HG02588 (cell line): ENCODE data around the gene TRIM32.

Experiments
- ATAC-seq: cut with Tn5 transposase; IDR thresholded peaks from one replicate; pipeline ENCODE4 v1.9.1; 2021; ENCODE audit warnings: mild to moderate bottlenecking, moderate library complexity; ENCODE audit not compliant: unreplicated experiment

TRIM32 gene

DNA sequence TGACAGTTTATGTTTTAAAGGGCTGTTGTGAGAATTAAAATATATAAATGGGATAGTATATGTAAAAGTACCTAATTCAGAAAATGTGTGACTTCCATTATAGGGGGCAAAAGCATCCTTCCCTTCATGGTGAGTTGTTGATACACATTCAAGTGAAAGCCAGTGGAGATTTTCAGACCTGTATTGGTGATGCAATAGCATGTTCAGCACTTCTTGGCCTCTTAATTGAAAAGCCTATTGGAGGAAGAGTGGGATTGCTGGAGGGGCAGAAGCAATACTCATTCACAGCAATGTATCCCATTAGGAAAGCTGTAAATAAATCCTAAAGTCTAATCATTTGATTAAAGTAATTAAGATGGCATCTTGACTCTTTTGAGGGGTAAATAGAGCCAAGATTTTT, 17.4 kb downstream of the TRIM32 start:
- ATAC-seq, result no peak

DNA sequence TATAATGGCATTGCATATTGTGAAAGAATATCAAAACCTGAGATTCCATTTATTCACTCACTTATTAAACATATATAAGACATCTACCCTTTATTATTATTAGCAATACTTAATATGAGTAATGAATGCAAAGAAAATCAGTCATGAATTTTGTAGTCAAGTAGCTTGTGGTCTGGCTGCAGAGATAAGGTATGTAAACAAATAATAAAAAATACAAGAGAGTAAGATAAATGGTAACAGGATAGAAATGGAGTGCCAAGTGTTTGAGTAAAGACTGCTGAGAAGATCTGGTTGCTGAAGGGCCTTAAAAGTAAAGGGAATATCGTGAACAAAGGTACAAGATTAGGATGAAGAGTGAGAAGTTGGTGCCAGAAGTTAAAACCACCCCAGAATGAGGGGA, 18.4 kb downstream of the TRIM32 start:
- no peak for ATAC-seq

DNA sequence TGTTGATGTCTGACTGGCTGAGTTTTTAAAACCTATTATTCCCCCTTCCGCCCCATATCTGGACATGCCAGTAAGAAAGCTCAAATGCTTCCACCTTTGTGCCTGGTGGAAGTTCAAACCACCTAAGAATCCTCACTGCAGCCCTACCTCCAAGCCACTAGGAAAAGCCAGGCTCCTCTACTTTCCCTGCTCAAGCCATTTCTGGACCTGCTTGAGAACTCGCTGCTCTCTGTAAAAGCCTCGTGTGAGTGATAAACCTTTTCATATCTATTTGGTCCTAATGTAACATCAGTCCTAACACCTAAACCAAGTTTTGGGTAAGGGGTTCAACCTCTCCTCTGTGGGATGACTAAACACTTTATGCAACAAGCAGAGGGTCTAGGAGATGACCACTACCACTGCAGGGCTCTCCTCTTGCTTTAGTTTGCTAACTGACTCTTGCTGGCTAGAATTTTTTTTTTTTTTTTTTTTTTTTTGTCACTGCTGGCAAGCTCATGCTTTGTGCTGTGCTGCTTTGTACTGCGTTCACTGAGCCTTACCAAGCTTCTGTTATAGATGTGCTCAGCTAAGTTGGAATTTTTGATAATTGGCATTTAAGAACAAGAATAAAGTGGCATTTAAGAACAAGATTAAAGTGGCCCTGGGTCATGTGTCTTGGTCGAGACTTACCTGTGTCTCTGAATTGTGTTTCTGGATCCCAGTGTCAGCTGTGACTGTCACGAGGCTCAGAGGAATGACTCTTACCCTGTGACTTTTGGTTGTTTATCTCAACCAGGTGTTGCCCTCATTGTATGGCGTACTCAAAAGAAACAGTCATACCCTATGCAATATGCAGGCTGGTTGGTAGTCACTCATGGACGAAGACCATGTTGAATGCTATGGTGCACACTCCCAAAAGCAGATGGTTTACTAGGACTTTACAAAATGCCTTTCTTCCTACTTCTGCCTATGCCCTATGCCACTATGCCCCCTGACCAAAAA, 19.5 kb downstream of the TRIM32 start:
- no peak for ATAC-seq

DNA sequence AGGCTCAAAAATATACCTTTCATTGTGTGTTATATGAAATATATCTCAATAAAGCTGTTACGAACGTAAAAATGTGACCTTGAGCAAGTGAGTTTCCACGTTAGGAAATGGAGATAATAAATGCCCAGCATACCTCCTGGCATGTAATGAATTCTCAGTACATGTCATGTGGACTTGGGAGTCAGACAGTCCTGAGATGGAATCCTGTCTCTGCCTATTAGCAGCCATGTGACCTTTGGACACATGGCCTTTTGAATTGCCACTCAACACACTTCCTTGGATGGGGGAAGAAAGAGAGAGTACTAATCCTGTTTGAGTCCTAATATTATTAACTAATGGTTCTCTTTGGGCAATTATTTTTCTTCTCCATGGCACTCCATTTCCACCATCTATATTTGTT, 25.7 kb downstream of the TRIM32 start:
- no peak for ATAC-seq

DNA sequence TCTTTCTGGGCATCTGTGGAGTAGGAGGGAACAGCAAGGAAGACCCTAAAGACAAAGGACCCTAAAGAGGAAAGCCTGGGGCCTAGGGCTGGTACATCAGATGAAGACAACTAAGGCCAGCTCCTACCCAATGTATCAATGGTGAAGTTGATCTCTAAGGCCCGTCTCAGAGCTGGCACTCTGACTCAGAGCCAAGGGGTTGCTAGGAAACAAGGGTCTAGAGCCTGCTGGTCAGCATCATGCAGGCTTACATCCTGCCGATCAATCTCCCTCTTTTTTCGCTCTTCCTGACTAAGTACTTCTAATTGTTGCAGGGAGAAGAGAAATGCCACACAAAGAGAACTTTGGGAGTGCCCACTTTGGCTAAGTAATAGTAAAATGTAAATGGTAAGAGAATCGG, 26.2 kb downstream of the TRIM32 start:
- no peak for ATAC-seq

DNA sequence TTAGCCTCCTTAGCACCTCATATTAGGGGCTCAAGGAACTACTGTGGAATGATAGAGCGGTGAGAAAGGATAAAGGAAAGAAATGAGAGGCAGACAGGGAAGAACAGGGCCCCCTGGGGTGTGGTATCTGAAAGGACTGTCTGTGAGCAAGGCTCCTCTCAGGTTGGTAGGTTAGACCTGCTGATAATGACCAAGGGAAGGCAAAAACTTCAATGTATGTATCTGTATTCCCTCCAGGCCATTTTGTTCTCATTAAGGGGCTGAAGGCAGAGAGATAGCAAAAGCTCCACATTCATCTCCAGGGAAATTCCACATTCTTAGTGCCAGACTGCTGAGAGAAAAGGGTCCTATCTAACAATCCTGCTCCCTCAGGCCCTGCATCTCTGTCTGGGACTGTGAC, 28.6 kb downstream of the TRIM32 start:
- no peak for ATAC-seq

DNA sequence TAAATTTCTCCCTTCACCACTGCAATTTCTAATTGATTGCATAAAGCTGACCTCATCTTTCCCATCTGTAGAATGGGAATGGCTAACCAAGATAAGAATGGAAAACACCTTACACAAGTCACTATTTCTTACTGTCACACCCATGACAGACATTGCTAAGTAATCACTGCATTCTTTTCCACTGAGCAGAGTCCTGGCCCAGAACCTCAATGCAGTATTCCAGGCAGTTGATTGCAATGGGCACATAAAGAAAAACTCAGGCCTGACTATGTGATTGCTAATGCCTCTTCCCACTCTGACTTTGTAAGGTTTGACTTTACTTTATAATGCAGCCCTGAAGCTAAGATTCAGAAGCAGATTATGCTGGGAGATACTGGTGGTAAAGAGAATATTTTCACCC, 29.3 kb downstream of the TRIM32 start:
- no peak for ATAC-seq

DNA sequence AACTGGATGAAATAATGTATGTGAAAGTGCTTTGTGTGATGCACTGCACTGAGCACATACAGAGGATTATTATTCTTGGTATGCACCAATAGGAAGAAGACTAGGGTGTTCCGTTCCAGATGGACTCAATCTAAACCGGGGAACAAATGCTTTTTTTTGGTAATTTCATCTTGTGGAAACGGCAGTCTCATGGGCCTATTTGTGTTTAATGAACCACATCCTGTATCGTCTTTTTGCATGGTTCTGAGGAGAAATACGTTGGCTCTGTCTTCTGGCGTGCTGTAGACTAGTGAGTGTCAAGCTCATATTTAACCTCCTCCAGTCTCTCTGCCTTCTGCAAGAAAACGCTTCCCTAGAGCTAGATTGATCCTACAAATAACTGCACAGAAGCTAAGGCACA, 30.0 kb downstream of the TRIM32 start:
- ATAC-seq, result no peak

DNA sequence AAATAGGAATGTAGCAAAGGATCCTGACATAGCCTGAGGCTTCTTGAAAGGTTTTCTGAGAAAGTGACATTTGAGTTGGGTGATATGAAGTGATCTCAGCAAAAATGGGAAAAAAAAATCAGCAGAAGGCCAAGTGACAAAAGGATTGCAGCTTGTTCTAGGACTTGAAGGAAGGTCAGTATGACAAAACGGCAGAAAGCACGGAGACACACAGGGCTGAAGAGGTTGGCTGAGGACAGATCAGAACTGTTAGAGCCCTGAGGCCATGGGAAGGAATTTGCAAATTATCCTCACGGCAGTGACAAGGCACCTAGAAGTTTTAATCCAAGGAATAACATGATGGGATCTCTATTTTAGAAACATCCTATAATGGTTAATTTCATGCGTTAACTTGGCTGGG, 31.0 kb downstream of the TRIM32 start:
- no peak for ATAC-seq

DNA sequence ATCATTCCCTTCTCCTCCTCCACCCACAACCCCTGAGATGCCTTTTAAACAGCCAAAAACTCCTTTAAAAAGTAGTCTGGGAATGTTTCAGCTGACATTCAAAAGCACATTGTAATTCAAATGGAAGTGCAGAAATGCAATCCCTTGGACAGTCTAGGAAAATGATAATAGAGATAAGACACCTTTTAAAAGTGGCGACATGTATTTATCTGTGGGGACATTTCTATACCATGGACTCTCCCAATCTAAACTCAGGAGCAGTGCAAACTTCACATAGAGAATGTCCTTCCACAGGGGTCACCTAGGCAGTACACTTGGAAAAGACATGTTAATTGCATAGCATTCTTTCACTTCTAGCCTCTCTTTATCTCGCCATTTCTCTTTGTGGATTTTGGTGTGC, 33.0 kb downstream of the TRIM32 start:
- no peak for ATAC-seq

DNA sequence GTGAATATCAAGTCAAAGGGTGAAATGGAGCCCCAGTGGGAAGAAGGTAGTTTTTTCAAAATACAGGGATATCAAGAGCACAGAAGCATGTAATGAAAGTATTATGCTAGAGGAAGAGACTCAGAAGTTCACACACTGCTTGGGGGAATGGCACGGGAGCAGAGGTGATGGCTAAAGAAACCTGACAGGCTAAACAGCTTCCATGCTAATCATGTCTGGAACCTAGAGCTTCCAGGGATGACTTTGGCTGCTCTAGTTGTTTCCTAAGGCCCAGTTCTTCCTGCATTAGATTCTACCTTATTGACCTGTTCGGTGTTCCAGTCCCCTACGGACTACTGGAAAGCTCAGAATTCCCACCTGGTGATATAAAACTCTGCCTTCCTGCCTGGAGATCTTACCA, 34.3 kb downstream of the TRIM32 start:
- no peak for ATAC-seq

DNA sequence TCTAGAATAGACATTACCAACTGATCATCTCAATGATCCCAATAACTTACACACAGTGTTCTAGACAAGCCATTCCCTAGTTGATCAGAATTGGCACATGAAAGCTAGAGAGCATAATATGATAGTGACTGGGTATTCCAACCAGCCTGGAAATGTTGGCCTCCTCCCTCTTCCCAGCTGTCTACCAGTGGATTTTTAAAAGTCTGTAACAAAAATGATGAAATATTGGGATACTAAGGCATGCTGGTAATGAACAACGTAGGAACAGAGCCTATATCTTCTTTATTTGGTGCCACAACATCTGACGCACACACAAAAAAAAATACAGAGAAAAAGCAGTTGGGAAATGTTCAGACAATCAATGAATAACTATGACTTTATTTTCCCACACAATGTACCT, 34.8 kb downstream of the TRIM32 start:
- no peak for ATAC-seq

DNA sequence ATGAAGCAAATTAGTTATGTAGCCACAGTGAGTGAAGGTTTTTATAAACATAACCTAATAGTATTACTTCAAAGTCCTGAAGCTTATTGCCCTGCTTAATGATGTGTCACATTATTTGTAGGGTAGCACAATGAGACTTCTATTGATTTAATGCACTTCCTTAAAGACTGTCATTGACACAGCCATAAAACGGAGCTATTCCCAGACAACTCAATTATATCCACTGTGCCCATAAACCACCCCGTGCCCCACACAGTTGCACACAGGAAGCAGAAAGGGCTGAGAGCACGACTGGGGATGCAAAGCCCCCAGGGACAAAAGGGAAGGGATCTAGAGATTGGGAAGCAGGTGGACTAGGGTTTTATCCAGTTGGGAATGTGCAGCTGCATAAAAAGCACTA, 37.0 kb downstream of the TRIM32 start:
- no peak for ATAC-seq

DNA sequence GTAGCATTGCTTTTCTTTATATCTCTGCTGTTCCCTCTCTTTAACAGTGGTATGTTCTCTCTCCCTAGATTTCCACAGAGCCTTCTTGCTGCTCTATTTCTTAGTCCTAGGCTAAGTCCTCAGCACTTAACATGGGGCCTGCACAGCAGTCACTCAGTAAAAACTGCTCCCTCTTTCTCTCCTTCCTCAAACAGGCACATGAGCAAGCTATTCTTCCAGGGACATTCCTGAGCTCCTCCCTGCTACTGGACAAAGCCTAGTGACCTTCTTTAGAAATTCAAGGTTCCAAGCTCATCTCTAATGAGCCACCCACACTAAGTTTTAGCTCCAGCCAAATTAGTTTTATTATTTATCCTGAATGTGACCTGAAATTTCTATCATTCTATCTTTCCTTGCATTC, 39.5 kb downstream of the TRIM32 start:
- no peak for ATAC-seq

DNA sequence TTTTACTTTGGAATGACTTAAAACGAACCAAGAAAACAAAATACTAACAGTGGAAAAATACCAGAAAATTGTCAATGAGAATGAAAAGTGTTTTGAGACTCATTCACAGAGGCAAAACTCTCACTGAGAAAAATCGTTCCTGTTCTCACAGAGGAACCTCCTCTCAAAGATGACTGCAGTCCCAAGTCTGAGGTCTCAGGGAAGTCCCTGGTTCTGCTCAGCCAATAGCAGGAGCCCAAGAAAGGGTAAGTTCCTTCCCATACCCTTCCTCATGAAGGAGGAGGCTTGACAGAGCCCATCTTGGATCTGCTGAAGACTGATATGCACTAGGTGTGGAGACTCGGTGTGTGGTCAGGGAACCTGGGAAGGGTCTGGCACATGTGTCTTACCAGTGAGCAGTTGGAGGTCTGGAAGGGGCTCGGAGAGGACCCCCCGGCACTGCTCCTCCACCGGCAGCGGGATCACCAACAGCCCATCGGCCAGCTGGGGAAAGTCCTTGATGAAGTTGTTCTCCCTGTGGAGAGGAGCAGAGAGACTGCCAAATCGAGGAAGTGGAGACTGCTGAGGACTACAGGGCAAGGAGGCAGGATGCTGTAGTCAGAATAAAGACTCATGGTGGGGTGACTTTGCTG, 46.0 kb downstream of the TRIM32 start:
- ATAC-seq, result no peak

DNA sequence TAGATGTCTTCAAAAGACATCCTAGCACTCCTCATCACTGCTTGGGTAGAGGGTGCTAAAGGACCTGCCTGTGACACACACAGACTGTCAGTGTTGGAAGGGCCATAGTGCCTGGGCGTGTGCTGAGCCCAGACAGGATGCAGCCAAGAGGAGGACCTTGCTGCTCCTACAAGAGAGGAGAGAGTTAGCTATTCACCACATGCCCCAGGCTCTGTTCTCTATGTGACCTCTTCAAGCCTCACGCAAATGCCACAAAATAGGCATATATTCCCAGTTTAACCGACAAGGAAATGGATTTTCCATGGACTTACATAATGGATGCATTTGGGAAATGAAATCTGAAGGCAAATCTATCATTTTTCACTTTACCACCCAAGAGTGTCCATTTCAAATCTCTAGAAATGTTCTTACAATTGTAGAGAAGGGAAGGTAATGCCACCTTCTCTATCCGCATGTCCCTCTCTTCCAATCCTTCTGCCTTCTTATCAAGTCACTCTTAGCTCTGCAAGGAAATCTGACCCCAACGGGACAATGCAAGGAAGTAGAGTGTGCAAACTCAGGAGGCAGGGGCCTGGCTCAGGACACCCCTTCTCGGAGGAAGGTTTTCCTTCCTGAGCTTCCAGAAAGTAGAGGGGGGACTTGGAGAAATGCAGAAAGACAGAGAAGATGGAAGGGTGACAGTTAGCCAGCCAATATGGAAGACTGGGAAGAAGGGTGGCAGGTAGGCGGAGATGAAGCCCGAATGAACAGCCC, 49.5 kb downstream of the TRIM32 start:
- ATAC-seq, result no peak

DNA sequence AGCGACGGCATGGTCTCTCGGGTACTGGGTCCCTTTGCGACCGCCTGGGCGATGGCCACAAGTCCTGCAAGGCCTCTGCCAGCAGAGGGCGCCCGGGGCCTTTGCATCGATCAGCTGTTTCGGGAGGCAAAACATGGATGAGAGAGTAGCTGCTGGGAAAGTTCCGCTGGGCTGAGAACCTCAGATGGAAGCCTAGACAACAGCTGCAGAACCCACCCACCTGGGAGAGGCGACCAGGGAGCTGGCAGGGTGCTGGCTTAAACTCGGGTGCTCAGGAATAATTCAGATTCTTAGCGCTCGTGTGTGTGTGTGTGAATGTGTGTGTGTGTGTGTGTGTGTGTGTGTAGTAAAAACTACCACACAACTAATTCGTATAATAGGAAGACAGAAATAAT, 50.0 kb downstream of the TRIM32 start:
- peak; percentile 69 for ATAC-seq

DNA sequence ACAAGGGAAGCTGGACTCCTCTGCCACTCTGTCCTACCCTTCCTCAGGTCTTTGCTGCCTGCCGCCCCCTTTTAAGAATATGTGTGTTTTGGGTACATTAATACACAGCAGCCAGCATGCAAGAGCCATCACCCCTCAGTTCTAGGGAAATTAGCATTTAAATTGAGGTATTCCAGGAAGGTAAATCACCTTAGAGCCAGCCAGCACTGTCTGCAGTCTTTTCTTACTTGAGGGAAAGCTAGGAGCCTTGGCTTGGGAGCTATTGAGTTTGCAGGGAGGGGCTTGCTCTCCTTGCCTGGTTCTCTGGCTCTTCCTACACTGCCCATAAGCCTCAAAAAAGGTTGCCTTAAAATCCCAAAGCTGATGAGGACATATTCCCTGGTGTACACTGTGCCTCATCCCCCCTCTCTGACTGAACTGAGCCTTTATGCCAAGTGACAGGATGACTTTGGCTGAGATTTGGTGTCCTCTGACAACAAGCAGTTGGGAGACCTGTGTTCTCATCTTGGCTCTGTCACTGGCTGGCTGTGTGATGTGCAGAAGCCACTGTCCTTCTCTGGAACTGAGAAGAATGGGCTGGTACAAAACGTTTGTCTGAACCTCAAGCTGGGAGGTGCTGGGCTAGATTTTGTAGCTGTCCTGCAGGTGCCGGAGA, 54.1 kb downstream of the TRIM32 start:
- ATAC-seq, result no peak

DNA sequence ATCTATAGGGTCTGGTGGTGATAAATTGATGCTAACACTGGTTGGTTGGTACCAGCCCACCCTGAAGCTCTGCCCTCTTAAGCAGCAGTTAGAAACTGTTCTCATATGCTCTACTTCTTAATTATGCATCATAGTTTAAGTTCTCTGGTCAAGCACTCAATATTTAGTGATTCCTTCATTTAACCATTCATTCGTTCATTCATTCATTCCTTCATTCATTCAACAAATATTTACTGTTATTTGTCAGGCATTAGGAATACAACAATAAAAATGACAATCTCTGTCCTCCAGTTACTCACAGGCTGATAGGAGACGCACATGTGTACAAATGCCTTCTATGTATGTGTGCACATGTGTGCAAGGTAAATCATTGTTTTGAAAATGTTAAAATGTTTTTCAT, 54.6 kb downstream of the TRIM32 start:
- ATAC-seq, result no peak

DNA sequence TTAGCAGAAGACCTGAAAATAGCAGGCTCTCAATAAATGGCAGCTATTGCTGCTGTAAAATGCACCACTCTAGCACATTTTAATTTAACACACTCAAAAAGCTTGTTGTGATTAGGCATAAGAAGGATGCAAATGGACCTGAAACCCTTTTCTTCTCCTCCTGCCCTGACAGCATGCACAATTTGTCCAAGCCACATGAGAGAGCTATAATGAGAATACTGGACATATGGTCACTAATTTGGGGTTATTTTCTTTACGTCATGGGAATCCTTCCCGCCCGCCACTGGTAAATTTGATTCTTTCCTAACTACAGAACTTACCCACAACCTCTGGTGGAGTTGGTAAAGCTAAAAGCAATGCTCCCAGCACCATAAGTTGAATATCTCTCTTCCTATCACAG, 62.1 kb downstream of the TRIM32 start:
- no peak for ATAC-seq

DNA sequence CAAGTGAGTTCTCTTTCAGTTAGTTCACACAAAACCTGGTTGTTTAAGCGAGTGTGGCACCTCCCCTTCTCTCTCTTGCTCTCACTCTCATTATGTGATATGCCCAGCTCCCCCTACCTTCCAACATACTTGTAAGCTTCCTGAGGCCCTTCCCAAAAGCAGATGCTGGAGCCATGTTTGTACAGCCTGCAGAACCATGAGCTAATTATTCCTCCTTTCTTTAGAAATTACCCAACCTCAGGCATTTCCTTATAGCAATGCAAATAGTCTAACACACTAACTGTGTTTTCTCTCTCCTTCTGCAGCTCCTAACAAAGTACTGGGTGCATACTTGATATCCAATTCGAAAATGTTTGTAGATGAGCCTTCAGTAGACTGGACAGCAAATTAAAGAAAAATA, 62.7 kb downstream of the TRIM32 start:
- no peak for ATAC-seq
